ENCODE data around the gene CCDC177.

- TF ChIP-seq CTCF (IDR thresholded peaks at IDR 0.05), result no peak
- no peak for TF ChIP-seq POLR2A (IDR thresholded peaks at IDR 0.05)
Observed at GRCh38 chr14:69528930-69529329, 45.7 kb downstream of the CCDC177 start.

Measured in thyroid gland (tissue), 4 donors.